HepG2 (cell line): ENCODE data around the gene AIP. TPM values are rescaled to one million over a fixed set of nuclear protein-coding genes. Genes with fewer than 3 reads are reported as not detected.

Experiments
- BRD4 ChIP-seq: sonication (generic); formaldehyde crosslinking; IDR thresholded peaks from 2 replicates; pipeline ENCODE4 v1.4.0; 2020; ENCODE audit warnings: missing genetic modification reagents
- CAMTA2 ChIP-seq: sonication (generic); formaldehyde crosslinking; IDR thresholded peaks from 2 replicates; pipeline ENCODE4 v1.4.0; 2020; ENCODE audit warnings: mild to moderate bottlenecking, missing genetic modification reagents, borderline replicate concordance
- DNMT1 ChIP-seq: sonication (generic); formaldehyde crosslinking; IDR thresholded peaks from 2 replicates; pipeline ENCODE4 v1.5.1; 2020; ENCODE audit warnings: mild to moderate bottlenecking, missing genetic modification reagents
- HHEX ChIP-seq: IDR thresholded peaks from 2 replicates; pipeline ENCODE4 v1.6.1; 2016; ENCODE audit warnings: control low read depth
- NAIF1 ChIP-seq: sonication (generic); formaldehyde crosslinking; IDR thresholded peaks from 2 replicates; pipeline ENCODE4 v1.5.0; 2020; ENCODE audit warnings: mild to moderate bottlenecking, missing genetic modification reagents, borderline replicate concordance
- RFX5 ChIP-seq: IDR thresholded peaks from 2 replicates; pipeline ENCODE4 v1.6.1; 2011; ENCODE audit warnings: low read depth, low read length, improper control_type of control experiment
- SOX6 ChIP-seq, 2 experiments: fragments of 450-650 bp in 1 of 2; sonication (generic) in 1 of 2; formaldehyde crosslinking in 1 of 2; IDR thresholded peaks; 2 replicates each; pipeline versions ENCODE4 v1.4.0 to v1.6.1; 2017 to 2020; ENCODE audit warnings: antibody characterized with exemption in 1 of 2, mild to moderate bottlenecking in 1 of 2, missing genetic modification reagents in 1 of 2
- TP53 ChIP-seq: sonication (generic); formaldehyde crosslinking; conservative IDR thresholded peaks from 2 replicates; pipeline ENCODE4 v1.4.0; 2020; ENCODE audit warnings: missing genetic modification reagents
- ZEB1 ChIP-seq: IDR thresholded peaks from 2 replicates; pipeline ENCODE4 v1.6.1; 2012; ENCODE audit warnings: mild to moderate bottlenecking, low read depth, inconsistent platforms; ENCODE audit not compliant: insufficient replicate concordance
- ZNF12 ChIP-seq: sonication (generic); formaldehyde crosslinking; IDR thresholded peaks from 2 replicates; pipeline ENCODE4 v1.5.0; 2020; ENCODE audit warnings: missing genetic modification reagents
- ZNF773 ChIP-seq: sonication (generic); formaldehyde crosslinking; IDR thresholded peaks from 2 replicates; pipeline ENCODE4 v1.4.0; 2020; ENCODE audit warnings: missing genetic modification reagents, borderline replicate concordance
- ZNF839 ChIP-seq: sonication (generic); formaldehyde crosslinking; IDR thresholded peaks from 2 replicates; pipeline ENCODE4 v1.4.0; 2020; ENCODE audit warnings: missing genetic modification reagents, mild to moderate bottlenecking, borderline replicate concordance
- polyA plus RNA-seq, 8 experiments: library from polyadenylated mRNA; depleted of rRNA in 3 of 8; stranded (reverse) in 7 of 8; unstranded in 1 of 8; fragments of >200 nt; fragmentation: Illumina TruSeq in 4 of 8; extraction: Trizol in 4 of 8; gene quantifications; 2 replicates each; pipeline versions ENCODE4 v1.2.1 to v1.2.3, GENCODE V29; 2011 to 2016; ENCODE audit warnings: low read depth in 4 of 8, missing spikeins in 1 of 8, mixed read lengths in 1 of 8; ENCODE audit not compliant: insufficient read depth in 1 of 8
- total RNA-seq, 5 experiments: library from RNA; depleted of rRNA; stranded (reverse); fragments of >200 nt; fragmentation: Illumina TruSeq; extraction: Trizol; gene quantifications; 2 replicates each; pipeline ENCODE4 v1.2.3, GENCODE V29; 2016; ENCODE audit warnings: low read depth in 1 of 5
- TF ChIP-seq, protein P1 (sequence below): sonication (generic); formaldehyde crosslinking; IDR thresholded peaks from 2 replicates; pipeline ENCODE4 v1.4.0; 2020; ENCODE audit warnings: missing genetic modification reagents
- TF ChIP-seq, protein P2 (sequence below): sonication (generic); formaldehyde crosslinking; IDR thresholded peaks from 2 replicates; pipeline ENCODE4 v1.4.0; 2020; ENCODE audit warnings: low read depth, mild to moderate bottlenecking, missing genetic modification reagents
- TF ChIP-seq, protein P3 (sequence below): sonication (generic); formaldehyde crosslinking; IDR thresholded peaks from 2 replicates; pipeline ENCODE4 v1.8.0; 2022; ENCODE audit warnings: mild to moderate bottlenecking, missing genetic modification reagents, moderate library complexity
- TF ChIP-seq, protein P4 (sequence below): sonication (generic); formaldehyde crosslinking; IDR thresholded peaks from 2 replicates; pipeline ENCODE4 v1.5.0; 2020; ENCODE audit warnings: mild to moderate bottlenecking, missing genetic modification reagents

AIP gene
- total and polyA plus RNA-seq, 2 of the 13 experiments (the other 11 are each of a cell fraction or from before 2014, with no cell fraction given) = 51.8 to 110 TPM

DNA sequence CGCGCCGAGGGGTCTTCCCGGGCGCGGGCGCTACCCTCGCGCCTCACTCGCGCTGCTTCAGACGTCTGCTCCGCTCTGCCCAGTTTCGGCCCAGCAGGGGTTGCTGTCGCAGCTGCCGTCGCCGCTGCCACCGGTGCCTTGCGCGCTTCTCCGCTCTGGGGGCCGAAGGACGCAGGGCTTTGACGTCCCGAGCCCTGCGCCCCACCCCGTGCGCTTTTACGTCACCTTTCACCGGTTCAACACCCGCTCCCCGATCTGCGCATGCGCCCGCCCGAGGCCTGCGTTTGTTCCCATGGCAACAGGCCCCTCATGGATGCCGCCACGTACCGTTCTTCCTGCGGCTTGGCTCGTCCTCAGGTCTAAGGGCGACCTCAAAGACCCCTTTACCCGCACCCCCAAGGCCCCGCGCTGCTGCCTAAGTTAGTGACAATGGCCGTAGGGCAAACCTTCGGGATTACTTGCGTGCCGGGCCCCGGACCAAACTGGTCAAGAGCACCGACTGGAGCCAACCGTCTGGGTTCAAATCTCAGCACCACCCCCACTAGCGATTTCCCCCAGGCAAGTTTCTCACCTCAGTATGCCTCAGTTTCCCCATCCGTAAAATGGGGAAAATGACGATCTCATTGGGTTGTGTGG, 25.8 kb downstream of the AIP start (continued):
- TF ChIP-seq, protein P1, sequence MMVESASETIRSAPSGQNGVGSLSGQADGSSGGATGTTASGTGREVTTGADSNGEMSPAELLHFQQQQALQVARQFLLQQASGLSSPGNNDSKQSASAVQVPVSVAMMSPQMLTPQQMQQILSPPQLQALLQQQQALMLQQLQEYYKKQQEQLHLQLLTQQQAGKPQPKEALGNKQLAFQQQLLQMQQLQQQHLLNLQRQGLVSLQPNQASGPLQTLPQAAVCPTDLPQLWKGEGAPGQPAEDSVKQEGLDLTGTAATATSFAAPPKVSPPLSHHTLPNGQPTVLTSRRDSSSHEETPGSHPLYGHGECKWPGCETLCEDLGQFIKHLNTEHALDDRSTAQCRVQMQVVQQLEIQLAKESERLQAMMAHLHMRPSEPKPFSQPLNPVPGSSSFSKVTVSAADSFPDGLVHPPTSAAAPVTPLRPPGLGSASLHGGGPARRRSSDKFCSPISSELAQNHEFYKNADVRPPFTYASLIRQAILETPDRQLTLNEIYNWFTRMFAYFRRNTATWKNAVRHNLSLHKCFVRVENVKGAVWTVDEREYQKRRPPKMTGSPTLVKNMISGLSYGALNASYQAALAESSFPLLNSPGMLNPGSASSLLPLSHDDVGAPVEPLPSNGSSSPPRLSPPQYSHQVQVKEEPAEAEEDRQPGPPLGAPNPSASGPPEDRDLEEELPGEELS (CRISPR knock-in tag) = 0 out of 2 replicates have a peak, but pooled peaks have one; percentile 53
- TF ChIP-seq, protein P2, sequence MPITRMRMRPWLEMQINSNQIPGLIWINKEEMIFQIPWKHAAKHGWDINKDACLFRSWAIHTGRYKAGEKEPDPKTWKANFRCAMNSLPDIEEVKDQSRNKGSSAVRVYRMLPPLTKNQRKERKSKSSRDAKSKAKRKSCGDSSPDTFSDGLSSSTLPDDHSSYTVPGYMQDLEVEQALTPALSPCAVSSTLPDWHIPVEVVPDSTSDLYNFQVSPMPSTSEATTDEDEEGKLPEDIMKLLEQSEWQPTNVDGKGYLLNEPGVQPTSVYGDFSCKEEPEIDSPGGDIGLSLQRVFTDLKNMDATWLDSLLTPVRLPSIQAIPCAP = no peak
- TF ChIP-seq CAMTA2 (CRISPR knock-in tag) = no peak
- TF ChIP-seq RFX5 = peak; percentile 82
- no peak for TF ChIP-seq HHEX (CRISPR knock-in tag)
- TF ChIP-seq SOX6 (IDR thresholded peaks at IDR 0.05) = no peak
- peak; percentile 41; the same call in 1 of the 2 replicates for TF ChIP-seq SOX6 (CRISPR knock-in tag; IDR thresholded peaks at IDR 0.05)
- peak; percentile 84; the same call in 1 of the 2 replicates for TF ChIP-seq BRD4
- no peak for TF ChIP-seq NAIF1 (CRISPR knock-in tag)
- peak; percentile 28 for TF ChIP-seq ZEB1
- TF ChIP-seq ZNF839 (CRISPR knock-in tag) = no peak
- TF ChIP-seq, protein P3, sequence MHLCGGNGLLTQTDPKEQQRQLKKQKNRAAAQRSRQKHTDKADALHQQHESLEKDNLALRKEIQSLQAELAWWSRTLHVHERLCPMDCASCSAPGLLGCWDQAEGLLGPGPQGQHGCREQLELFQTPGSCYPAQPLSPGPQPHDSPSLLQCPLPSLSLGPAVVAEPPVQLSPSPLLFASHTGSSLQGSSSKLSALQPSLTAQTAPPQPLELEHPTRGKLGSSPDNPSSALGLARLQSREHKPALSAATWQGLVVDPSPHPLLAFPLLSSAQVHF (CRISPR knock-in tag) = no peak
- TF ChIP-seq, protein P4, sequence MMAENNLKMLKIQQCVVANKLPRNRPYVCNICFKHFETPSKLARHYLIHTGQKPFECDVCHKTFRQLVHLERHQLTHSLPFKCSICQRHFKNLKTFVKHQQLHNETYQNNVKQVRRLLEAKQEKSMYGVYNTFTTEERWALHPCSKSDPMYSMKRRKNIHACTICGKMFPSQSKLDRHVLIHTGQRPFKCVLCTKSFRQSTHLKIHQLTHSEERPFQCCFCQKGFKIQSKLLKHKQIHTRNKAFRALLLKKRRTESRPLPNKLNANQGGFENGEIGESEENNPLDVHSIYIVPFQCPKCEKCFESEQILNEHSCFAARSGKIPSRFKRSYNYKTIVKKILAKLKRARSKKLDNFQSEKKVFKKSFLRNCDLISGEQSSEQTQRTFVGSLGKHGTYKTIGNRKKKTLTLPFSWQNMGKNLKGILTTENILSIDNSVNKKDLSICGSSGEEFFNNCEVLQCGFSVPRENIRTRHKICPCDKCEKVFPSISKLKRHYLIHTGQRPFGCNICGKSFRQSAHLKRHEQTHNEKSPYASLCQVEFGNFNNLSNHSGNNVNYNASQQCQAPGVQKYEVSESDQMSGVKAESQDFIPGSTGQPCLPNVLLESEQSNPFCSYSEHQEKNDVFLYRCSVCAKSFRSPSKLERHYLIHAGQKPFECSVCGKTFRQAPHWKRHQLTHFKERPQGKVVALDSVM = no peak
- TF ChIP-seq DNMT1 (CRISPR knock-in tag) = no peak
- TF ChIP-seq TP53 (CRISPR knock-in tag) = 0 out of 2 replicates have a peak, but pooled peaks have one; percentile 38
- TF ChIP-seq ZNF773 (CRISPR knock-in tag) = 0 out of 2 replicates have a peak, but pooled peaks have one; percentile 54
- 0 out of 2 replicates have a peak, but pooled peaks have one; percentile 51 for TF ChIP-seq ZNF12 (CRISPR knock-in tag)
